Measurements from ENCODE around the gene SLC22A31.
A peak's percentile ranks its signal among the peaks of the same experiment; 100 is the strongest.
"Not testable (repeated sequence)": the region's sequence is repeated elsewhere in the genome, so short reads cannot be mapped to it uniquely, and the experiment has no call there.

SLC22A31 gene

DNA sequence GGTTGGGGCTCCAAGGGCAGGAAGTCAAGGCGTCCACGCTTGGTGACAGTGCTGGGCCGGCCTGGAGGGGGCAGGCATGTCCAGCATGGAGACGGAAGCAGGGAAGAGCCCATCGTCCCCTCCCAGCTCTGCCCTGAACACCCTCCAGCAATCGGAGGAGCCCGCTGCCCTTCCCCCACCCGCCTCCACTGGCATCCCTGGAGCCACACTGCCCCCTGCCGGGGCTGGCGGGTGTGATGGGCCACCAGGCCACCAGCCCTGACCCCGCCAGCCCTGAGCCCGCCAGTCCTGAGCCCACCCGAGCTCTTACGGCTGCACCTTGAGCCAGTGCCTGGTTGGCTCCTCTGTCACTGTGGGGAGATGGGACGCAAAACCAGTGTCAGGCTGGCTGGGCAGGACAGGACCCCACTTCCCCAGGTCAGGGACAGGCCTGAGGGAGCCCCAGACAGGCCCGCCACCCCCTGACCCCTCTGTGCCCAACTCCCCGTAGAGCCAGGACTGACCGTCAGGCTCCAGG is 32.9 kb downstream of the SLC22A31 start:
- DNase-seq, result peak in 52 of 56 donors; percentile 8 to 85 (median 55)

DNA sequence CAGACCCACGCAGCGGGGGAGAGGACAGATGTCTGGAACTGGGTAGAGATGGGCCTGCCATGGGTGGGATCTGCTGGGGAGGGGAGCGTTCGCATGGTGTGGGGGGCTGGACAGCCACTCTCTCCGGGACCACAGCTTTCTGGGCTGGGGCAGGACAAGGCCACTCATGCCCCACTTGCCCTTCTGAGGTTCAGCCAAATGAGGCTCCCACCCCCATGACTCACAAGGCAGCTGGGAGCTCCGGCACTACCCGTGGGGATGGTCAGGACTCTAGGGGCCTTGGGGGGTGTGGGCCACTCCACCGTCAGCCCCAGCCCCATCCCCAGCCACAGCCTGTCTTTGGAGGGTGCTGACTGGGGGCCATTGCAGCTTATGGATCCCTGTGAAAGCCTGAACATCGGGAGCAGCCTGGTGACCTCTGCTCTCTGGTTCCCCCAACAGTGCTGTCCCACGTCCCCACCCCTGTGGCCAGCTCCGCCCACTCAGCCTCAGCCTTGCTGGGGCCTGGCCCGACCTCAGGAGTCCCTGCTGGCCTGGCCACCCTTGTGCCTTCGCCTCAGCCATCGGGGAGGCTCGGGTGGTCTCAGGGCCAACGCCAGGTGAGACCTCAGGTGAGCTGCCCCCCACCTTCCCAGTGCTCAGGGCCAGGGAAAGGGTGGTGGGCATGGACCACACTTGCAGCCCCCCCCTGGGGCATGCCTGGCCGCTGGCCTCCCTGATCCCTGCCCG is 33.5 kb downstream of the SLC22A31 start:
- no peak for DNase-seq

- not testable (repeated sequence) for DNase-seq
Measured at GRCh38 chr16:89165681-89165979, 34.7 kb downstream of the SLC22A31 start.

DNA sequence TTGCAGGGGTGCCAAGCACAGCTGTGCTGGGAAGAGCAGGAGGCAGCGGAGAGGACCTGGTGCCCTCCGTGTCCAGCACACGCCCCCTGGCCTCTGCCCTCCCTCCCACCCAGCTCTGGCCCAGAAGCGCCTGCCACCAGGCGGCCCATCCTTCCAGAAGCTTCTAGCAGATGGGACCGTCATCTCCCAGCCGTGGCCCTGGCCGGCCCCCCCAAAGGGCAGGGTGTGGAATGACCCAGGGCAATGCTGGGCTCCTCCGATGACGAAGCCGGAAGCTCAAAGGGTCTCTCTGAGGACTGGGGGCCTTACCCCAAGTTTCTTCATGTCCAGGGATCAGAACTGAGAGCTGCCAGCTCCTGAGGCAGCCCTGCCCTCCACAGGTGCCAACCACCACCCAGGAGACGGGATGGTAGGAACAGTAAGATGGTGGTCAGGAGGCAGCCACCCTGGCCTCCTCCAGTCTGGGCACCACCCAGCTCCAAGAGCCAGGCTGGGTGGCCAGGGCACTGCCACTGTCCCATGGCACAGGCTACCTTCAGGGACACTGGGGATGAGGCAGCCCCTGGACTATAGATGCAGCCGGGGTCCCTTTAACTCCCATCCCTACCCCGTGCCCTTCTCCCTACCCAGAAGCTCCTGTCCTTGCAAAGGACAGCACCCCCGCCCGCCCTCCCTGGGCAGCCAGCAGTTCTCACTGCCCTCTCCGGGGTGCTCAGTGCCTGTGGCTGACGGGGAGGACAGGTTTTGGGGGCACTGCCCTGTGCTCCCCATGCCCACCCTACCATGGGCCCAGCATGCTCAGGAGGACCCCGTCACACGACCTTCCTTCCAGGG is 35.3 kb downstream of the SLC22A31 start:
- DNase-seq, result no peak

- DNase-seq, result no peak
Measured at GRCh38 chr16:89164436-89164835, 35.9 kb downstream of the SLC22A31 start.

DNA sequence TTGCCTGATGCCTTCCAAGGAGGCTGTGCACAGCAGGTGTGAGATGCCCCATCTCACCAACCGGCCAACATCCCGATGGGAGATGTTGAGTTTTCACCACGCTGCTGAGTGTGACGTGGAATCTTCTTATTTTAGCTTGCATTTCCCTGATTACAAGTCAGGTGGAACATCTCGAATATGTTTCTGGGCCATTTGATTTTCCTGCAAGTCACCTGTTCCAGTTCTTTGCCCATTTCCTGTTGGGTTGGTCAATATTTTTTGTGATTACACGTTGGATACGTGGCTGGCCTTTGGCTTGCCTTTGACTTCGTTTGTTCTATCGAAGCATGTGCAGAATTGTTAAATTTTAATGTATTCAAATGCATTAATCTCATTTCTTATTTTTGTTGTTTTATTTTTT is 37.0 kb downstream of the SLC22A31 start:
- no peak for DNase-seq

GRCh38 chr16:89161763-89162713 is 38.3 kb downstream of the SLC22A31 start:
- no peak for DNase-seq

DNA sequence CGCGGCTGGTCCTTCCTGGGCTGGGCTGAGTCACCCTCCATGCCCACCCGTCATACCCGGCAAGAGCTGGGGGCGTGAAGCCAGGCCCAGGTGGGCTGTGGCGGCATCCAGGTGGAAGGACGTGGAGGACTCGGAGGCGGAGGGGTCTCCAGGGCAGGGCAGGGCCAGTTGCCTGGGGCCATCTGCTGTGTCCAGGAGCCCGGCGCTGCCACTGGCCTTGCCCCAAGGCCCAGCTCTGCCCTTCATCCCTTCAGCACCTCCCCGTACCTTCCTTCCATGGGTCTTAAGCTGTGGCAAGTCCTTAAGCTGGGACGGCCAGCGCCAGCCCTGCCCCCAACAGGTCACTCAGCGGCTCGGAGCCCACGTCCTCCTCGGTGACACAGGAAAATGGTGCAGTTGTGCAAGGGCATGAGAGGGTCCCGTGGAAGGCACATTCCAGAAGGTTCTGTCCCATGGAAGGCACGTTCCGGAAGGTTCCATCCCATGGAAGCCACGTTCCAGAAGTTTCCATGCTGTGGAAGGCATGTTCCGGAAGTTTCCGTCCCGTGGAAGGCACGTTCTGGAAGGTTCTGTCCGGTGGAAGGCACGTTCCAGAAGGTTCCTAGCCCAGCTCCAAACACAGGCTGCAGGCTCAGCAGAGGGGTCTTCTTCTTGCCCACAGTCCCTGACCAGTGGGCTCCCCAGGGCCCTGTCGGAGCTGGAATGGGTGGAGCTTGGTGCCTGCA is 39.2 kb downstream of the SLC22A31 start:
- peak in 1 of 56 donors; percentile 28 for DNase-seq

GRCh38 chr16:89159850-89160354 is 40.4 kb downstream of the SLC22A31 start:
- DNase-seq, result no peak

GRCh38 chr16:89159066-89159849 is 41.1 kb downstream of the SLC22A31 start:
- no peak for DNase-seq

DNA sequence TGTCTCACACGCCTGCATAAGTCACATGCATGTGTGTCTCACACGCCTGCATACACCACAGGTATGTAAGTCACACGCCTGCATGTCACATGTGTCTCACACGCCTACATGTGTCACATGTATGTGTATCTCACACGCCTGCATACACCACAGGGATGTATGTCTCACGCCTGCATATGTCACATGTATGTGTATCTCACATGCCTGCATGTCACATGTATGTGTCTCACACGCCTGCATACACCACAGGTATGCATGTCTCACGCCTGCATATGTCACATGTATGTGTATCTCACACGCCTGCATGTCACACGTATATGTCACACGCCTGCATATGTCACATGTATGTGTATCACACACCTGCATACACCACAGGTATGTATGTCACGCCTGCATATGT is 42.6 kb downstream of the SLC22A31 start:
- no peak for DNase-seq

DNA sequence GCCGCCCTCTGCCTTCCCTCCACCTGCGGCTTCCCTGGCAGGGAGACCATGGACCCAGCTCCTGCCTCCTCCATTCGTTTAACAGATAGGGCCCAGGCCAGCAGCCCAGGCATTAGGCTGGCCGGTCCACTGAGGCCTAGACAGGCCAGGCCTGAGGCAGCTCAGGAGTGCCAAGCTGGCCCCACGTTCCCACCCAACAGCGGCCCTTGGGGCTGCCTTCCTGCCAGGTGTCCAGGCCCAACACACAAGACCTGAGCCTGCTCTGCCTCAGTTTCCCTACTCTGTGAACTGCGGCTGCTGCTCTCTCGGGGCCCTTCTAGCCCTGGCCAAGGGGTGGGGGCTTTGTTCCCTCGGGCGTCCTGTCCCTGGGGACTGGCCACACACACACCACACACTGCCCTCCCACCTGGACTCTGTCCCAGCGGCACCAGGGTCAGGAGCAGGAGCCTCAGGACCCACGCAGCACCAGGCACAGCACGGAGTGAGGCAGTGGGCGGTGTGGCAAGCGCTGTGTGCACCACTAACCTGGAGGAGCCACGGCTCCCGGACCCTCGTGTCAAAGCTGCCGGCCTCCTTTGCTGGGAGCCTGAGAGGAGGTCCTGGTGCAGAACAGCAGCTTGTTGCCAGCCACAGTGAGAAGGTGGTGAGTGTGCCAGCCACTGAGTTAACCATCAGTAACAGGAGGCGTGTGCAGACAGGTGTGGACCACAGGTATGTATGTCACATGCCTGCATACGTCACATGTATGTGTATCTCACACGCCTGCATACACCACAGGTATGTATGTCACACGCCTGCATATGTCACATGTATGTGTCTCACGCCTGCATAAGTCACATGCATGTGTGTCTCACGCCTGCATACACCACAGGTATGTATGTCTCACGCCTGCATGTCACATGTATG is 43.3 kb downstream of the SLC22A31 start:
- DNase-seq, result no peak

DNA sequence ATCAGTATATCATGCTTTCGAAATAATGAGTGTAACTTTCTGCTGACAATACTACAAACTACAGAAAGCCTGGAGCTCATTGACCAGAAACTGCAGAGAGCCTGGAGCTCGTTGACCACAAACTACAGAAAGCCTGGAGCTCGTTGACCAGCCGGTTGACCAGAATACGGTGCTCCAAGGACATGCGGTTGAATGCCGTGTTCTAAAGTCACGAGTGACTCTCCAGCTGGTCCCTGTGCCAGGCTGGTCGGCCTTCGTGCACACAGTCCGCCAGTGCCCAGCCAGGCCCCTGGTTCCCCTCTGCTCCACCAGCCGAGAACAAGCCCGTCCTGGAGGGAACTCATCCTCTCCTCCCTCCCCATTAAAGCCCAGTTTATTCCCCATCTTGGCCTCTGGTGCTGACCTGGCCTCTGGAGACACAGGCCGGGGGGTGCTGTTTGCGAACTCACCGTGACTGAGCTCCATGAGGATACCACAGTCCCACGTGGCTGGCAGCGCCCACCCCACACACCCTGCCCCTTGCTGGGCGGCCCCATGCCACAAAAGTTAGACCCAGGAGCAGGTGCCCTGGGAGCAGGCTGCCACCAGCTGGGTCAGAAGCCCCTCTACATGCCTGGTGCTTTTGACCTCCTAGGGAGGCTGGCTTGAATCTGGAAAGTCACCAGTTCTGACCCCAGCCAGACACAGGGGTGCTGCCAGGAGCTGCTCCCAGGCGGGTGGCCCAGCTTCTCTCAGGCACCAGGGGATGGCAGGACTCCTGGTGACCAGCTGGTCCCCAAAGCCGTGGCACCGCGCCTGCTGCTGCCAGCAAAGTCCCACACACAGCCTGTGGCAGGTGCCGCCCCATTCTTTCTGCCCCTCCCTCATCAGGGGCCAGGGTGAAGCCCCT is 44.2 kb downstream of the SLC22A31 start:
- peak in 6 of 56 donors; percentile 4 to 37 (median 18) for DNase-seq

- DNase-seq, result peak in 10 of 56 donors; percentile 7 to 63 (median 21)
Measured at GRCh38 chr16:89155184-89155679, 45.1 kb downstream of the SLC22A31 start.

DNA sequence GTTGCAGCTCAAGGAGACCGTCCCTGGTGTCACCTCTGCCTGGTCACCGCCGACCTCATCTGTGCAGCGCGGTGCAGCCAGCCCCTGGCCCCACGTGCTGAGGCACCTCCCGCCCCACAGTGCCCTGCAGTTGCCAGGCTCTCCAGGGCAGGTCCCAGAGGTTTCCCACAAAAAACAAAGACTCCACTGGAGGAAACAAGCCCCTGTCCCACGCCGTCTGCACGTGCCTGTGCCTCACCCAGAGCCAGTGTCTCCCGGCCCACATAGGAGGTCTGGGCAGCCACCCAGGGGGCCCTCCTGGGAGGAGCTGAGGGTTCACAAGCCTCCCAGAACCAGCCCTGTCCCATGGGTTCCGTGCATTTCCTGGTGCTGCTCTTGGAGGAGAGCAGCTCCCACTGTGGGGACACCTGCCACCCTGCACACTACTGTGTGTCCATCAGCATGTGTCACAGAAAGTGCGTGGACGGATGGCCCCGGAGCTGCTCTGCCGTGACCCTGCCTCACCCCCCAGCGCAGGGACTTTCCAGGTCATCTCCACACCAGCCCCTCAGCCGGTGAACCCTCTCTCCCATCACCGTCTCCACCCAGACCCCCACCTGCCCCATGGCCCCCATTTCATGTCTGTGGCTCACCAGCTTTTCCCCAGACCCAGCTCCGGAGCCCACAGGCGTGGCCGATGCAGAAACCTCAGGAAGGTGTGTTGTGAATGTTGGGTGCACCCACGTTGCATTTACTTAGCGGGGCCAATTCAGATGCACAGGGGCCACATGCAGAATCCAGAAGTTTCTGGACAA is 45.8 kb downstream of the SLC22A31 start:
- peak in 1 of 56 donors; percentile 5 for DNase-seq

- DNase-seq, result no peak
Measured at GRCh38 chr16:89153848-89154271, 46.5 kb downstream of the SLC22A31 start.
